ENCODE data around the gene TRPV4. TPM values are rescaled to one million over a fixed set of nuclear protein-coding genes. Genes with fewer than 3 reads are reported as not detected.

Gene TRPV4
- total RNA-seq, 1 experiment from 2014 or later, result 0.44 TPM

- no peak for DNase-seq (ENCODE audit: low read depth)
Measured at GRCh38 chr12:109828754-109829511, 4.3 kb downstream of the TRPV4 start.

GRCh38 chr12:109827566-109828550 lies 5.3 kb downstream of the TRPV4 start:
- no peak for DNase-seq (ENCODE audit: low read depth)

- no peak for DNase-seq (ENCODE audit: low read depth)
Measured at GRCh38 chr12:109827080-109827479, 6.1 kb downstream of the TRPV4 start.

- DNase-seq (ENCODE audit: low read depth), result no peak
Measured at GRCh38 chr12:109824731-109825130, 8.5 kb downstream of the TRPV4 start.

GRCh38 chr12:109822951-109823411 lies 10.2 kb downstream of the TRPV4 start:
- DNase-seq (ENCODE audit: low read depth), result peak; percentile 73

- no peak for DNase-seq (ENCODE audit: low read depth)
Measured at GRCh38 chr12:109822416-109822815, 10.8 kb downstream of the TRPV4 start.

GRCh38 chr12:109821968-109822367 lies 11.2 kb downstream of the TRPV4 start:
- DNase-seq (ENCODE audit: low read depth), result no peak

GRCh38 chr12:109820816-109821381 lies 12.3 kb downstream of the TRPV4 start:
- DNase-seq (ENCODE audit: low read depth), result no peak

GRCh38 chr12:109818905-109819500 lies 14.2 kb downstream of the TRPV4 start:
- DNase-seq (ENCODE audit: low read depth), result peak; percentile 87

- DNase-seq (ENCODE audit: low read depth), result no peak
Measured at GRCh38 chr12:109818253-109818652, 14.9 kb downstream of the TRPV4 start.

GRCh38 chr12:109817627-109818231 lies 15.5 kb downstream of the TRPV4 start:
- DNase-seq (ENCODE audit: low read depth), result no peak

- no peak for DNase-seq (ENCODE audit: low read depth)
Measured at GRCh38 chr12:109816870-109817269, 16.3 kb downstream of the TRPV4 start.

GRCh38 chr12:109815757-109816617 lies 17.2 kb downstream of the TRPV4 start:
- DNase-seq (ENCODE audit: low read depth), result no peak

GRCh38 chr12:109815225-109815624 lies 18.0 kb downstream of the TRPV4 start:
- DNase-seq (ENCODE audit: low read depth), result no peak

GRCh38 chr12:109814600-109815150 lies 18.5 kb downstream of the TRPV4 start:
- no peak for DNase-seq (ENCODE audit: low read depth)

GRCh38 chr12:109813810-109814416 lies 19.3 kb downstream of the TRPV4 start:
- no peak for DNase-seq (ENCODE audit: low read depth)

GRCh38 chr12:109811624-109811995 lies 21.6 kb downstream of the TRPV4 start:
- no peak for DNase-seq (ENCODE audit: low read depth)

GRCh38 chr12:109810954-109811623 lies 22.1 kb downstream of the TRPV4 start:
- no peak for DNase-seq (ENCODE audit: low read depth)
